ENCODE results near the gene TBC1D24.

The TBC1D24 gene

DNA sequence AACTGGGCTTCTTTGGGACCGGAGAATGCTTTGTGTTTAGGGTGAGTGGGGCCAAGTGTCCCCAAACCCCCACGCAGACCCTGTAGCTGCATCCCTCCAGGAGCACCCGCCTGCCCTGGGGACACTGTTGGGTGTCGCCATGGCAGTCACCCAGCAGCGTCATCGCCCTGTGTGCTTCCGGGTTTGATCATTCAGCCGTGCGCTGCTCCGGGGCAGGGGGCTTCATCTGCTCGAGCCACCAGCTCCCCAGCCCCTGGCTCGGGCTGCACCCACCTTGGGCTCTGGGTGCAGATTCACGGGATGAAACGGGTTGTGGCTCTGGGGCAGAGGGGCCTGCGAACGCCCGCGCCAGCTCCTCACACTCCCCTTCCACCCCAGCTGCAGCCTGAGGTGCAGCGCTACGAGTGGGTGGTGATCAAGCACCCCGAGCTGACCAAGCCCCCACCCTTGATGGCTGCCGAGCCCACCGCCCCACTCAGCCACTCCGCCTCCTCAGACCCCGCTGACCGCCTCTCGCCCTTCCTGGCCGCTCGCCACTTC is 25.0 kb downstream of the TBC1D24 start:
- no peak for DNase-seq

DNA sequence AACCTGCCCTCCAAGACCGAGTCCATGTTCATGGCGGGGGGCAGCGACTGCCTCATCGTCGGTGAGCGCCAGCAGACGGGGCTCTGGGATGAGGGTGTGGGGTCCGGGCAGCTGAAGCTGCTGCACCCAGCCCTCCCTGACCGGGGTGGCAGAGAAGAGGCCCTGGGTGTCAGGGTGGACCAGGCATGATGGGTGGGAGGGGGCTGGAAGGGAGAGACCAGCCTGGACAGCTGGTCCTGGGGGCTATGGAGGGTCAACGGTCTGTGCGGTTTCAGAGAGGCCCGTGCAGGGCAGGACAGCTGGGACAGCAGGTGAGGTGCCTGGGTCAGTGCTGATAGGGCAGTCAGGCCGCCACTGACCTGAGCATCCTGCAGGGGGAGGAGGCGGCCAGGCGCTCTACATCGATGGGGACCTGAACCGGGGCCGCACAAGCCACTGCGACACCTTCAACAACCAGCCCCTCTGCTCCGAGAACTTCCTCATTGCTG is 25.5 kb downstream of the TBC1D24 start:
- DNase-seq: no peak

DNA sequence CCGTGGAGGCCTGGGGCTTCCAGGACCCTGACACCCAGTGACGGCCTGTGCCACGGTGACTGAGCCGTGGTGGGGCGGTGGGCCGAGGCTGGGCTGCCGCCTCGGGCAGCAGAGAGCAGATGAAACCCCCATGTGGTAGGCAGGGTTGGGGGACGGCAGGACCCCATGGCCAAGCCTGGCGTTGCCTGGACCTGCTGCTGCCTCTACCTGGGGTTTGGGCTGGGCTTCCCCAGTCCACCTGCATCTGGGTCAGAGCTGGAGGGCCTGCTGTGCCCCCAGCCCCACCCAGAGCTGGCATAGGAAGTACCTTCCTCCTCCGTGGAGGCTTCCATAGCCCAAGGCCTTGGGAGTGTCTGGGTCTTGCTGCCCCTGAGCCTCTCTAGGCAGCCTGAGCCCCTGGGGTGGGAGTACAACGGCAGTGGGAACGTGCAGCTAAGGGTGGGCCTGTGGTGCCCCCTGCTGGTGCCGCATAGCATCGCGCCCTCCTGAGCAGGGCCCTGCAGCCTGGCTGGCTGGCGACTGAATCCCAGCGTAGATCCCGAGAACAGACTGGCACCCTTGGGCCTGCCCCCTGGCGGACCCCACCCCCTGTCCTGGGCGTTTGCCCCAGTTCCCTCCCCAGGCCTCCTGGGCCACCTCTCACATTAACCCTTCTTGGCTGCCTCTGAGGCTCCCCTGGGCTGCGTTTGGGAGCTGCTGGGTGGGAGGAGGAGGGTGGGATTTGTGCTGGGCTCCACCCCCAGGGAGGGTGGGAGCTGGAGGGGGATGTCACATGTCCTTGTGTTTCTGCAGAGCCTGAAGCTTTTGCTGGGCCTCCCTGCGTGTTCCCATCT is 26.2 kb downstream of the TBC1D24 start:
- peak in 13 of 14 donors; percentile 53 to 96 (median 82) for DNase-seq

DNA sequence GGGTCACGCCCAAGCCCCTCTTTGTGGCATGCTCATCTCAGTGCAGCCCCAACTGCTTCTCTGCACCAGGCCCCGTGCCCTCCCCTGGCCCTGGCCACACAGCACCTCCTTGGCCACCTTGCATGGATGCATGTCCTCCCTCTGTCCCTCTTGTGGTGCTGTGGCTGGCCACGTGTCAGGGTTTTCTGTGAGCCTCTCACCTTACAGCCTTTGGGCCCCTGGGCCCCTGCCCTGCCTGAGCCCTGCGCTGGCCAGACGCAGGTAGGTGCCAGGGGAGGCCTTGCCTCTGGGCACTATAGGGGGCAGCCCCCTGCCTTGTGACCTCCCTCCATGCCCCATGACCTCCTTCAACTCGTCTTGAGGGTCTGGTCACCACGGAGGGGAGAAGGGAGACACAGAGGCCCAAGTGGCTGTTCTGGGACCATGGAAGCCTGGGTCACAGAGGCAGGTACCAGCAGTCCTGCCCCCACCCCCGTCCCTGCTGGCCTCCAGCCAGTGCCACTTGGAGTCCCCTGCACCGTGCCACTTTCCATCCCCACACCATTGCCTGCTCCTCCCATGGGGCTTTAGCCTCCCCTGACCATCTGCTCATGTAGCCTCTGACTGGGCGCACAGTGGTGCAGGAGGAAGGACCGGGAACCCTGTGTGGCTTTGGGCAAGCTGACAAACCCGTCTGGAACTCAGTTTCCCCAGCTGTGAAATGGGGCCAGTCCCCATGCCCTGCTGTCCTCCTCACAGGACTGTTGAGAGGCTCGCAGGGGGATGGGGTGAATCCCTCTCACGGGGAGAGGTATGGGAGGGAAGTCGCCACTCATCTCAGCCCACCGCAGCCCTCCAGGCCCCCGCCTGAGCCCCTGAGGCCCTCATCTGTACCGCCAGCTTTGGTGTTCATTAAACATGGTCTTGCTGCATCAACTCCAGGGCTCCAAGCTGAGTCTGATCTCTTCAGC is 27.3 kb downstream of the TBC1D24 start:
- DNase-seq: no peak

DNA sequence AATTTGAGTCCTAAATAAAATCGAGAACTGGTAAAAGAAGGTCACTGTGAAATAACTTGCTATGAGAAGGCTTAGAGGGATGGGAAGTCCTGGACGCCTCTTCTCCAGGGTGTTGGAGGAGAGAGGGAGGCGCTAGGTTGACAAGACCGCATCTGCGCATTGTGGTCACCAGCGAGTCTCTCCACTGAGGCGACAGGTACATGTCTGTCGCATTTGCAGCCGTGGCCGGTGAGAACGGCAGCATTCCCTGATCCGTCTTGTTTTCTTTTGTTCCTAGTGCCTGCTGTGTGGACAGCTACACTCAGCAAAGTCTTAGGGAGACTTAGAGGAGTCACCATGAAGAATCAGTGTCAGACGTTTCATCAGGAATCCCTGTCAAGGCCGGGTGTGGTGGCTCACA is 30.8 kb downstream of the TBC1D24 start:
- no peak for DNase-seq

DNA sequence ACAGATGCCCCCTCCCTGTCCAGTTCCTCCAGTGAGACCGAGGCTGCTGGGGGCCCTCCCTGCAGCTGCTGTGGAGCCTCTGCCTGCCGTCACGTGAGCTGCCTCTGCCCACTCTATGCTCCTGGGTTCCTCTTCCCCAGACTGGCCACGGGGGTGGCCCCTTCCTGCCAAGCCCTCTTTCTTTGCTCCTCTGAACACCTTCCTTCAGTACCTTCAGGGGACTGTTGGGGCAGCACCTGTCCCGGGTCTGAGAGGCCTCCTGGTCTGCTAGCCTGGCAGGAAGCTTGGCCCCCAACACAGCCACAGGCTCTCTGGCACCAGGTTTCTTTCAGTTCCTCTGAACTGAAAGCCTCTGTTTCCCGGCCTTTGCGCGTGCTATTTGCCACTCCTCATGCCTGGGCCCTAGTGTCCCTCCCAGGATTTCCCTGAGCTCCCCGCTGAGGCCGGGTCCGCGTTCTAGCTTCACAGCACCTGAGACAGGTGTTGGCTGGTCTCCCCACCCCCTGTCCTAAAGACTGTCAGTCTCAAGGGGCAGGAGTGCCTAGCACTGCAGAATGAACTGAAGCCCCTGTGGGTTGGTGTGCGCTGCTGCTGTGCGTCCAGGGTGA is 32.2 kb downstream of the TBC1D24 start:
- DNase-seq: peak in 2 of 14 donors; percentile 38 to 46

DNA sequence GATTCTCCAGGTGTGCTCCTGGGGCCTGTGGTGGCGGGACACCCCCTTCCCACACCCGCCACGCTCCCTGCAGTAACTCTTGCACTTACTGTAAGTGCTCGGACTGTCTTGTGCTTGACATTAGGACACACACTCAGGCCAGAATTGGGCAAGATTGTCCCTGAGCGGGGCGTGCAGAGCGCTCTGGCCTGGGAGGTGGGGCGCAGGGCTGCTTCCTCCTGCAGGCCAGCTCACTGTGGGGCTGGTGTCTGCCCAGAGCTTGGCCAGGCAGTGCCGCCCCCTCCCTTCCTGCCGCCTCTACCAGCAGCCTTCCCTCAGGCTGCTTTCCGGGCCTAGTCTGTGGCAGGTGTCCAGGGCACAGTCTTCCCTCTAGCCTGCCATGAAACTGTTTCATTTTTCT is 32.7 kb downstream of the TBC1D24 start:
- peak in 2 of 14 donors; percentile 31 to 60 for DNase-seq

DNA sequence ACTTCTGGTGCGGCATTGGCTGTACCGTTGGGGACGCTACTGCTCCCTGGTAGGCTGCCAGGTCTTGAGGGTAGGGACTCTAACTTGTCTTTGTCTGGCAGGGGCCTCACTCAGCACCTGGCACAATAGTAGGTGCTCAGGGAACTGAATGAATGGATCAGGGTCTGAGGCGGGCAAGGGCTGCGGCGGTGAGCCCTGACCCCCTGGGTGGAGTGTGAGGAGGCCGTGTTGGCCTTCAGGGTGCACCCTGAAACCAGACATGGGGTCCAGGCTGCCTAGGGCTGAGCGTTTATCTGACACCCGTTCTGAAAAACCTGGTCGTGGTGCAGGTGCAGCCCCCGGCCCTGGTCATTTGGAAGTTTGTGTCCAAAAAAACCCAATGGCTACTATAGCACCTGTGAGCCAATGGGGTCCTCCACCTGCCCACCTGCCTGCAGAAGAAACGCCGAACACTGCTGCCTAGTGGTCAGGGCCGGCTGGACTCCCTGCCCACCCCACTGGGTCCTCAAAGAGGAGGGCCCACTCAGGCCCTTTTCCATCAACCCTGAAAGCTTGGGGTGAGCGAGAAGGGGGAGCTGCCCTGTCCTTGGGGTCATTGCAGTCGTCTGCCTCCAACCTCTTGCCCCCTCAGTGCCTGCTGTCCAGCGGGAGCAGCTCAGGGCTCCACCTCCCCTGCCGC is 33.9 kb downstream of the TBC1D24 start:
- no peak for DNase-seq

DNA sequence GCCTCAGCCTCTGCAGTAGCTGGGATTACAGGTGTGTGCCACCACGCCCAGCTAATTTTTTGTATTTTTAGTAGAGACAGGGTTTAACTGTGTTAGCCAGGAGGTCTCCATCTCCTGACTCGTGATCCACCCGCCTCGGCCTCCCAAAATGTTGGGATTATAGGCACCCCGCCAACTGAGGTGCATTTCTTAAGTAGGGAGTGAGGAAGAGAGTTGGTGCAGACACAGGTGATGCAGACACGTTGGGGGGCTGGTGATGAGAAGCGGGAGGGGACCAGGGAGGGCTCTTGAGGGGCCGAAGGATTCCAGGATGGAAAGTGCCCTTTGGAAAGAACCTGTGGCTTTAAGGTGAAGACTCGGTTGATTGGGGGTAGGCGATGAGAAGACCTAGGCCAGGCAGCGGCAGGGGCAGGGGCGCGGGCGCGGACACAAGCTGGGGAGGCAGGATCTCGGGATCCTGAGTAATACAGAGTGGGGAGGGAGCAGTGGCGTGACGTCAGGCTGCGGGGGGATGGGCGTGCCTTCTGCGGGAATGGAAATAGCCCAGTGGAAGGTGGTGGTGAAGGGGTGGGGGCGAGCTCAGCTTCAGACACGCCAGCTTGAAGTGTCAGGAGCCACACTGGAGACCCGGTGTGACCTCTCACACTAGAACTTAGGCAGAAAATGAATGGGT is 36.3 kb downstream of the TBC1D24 start:
- peak in 4 of 14 donors; percentile 14 to 68 (median 46) for DNase-seq

DNA sequence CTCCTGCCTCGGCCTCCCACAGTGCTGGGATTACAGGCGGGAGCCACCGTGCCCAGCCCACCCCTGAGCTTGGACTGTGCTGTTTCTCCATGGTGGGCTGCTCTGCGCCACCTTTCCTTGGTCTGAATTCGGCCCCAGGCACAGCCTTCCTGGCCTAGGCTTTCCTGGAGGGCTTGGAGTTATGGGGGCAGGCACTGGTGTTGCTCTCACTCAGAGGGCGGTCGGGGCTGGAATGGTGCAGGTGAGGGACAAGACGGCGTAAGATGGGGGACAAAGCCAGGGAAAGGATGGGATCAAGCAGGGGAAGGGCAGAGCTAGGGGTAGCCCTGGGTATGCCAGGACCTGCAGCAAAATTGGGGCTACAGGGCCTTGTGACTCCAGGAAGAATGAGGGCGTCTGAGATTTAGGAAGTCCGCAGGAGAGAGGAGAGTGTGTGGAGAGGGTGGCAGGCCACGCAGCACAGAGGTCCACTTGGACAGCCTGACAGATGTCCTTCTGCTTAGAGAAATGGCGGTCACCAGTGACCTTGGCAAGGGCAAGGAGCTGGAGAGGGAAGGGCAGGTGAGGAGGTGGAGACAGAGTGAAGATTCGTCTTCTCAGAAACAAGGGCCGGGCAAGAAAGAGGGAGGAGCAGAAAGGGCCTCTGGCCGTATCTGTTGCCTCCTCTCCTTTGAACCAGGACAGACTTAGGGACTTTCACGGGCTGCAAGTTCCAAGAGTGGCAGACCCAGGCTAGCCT is 37.2 kb downstream of the TBC1D24 start:
- no peak for DNase-seq

DNA sequence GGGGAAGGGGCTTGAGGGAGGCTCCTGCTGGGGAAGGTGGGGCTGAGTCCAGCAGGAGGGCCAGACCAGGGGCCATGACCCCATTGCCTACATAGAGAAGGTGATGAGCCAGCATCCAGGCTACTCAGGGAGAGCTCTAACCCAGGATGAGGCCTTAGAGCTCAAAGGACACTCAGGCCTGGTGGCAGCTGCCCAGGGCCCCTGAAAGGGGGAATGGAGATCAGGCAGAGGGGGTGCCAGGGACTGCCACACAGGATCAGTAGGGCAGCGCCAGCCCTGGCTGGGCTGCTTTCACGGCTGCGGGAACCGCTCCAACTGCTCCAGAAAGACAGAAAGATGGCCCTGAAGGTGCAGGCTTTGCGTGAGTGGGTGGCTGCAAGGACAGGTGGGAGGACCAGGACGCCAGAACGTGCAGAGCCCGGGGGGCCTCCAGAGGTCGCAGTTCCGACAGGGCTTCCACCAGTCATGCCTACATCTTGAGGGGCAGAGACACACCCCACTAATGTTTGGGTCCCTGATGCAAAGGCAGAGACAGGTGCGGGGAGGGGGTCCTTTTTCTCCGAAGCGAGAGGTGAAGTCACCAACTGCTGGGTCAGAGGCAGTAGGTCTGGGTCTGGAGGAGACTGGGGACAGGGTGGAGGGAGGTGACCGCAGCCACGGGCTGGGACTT is 37.9 kb downstream of the TBC1D24 start:
- peak in 1 of 14 donors; percentile 36 for DNase-seq

DNA sequence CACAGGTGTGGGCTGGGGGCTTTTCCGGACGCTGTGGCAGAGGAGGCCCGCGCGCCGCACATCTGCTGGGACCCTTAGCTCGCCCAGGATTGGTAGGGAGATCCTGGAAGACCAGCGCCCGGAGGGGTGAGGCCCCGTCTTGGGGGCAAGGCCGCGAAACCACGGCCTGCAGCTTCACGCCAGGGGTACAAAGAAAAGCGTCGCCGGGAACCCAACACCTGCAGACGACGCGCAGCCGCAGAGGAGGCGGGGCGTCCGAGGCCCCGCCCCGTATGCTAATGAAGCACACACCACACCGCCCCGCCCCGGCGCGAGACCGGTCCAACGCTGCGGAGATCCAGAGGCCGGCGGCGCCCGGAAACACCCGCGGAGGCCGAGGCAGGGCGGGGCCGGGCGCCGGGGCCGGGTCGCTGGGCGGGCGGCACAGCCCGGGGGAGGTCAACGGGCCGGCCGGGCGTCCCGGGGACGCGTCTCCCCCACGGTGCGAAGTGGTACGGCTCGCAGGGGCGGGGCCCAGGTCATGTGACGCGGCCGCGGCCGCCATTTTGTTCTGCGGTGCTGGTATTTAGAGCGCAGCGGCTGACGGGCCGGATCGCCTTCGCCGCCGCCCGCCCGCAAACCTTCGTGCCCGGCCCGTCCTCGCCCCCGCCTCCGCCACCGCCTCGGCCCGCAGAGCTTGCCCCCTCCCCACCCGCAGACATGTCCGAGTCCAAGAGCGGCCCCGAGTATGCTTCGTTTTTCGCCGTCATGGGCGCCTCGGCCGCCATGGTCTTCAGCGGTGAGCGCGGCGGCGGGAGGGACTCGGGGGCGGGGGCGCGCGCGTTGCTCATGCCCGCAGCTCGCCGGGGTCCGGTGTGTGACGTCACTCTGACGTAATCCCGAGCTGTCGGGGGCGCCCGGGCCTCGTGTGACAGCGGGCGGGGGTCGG is 38.7 kb downstream of the TBC1D24 start, which contains the start of gene ATP6V0C:
ATP6V0C (plus strand) TSS at position 548 of the 928 bp plus-strand sequence; CDS start at position 700, 152 bp downstream.
- DNase-seq: peak in 13 of 14 donors; percentile 78 to 98 (median 93)

DNA sequence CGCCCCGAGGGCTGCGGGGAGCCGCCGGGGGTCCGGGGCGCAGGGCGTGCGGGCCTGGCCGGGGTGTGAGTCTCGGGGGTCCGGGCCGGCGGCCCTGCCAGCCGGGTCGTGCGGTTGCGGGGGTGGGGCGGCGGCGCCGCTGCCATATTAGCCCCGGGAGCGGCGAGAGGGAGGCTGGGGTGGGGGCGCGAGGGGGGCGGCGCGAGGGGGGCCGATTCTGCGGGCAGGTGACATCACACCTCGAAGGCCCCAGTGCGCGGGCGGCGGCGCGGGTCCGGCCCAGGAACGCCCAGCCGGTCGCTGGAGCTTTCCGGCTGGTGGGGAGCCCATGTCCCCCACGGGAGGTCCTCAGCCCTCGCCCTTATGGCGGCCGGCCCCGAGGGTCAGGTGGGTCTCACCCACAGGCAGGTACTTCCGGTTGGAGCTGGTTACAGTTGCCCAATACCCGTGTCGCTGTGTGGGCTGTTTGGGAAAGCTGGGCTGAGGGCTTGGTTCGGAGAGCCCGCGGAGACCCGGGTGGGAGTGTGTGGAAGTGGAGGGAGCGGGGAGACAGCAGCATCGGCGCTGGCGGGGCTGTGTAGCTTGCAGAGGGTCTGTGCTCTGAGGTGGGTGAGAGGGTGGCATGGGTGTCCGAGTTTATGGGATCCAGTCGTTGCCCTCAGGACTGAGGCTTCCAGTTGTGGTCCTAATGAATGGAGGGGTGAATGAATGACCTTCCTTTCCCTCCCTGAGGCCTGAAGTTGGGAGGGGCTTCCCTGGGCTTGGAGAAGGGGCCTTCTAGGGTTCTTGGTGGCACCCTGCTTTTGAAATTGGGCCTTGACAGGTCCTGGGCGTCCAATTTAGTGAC is 39.6 kb downstream of the TBC1D24 start:
- no peak for DNase-seq

DNA sequence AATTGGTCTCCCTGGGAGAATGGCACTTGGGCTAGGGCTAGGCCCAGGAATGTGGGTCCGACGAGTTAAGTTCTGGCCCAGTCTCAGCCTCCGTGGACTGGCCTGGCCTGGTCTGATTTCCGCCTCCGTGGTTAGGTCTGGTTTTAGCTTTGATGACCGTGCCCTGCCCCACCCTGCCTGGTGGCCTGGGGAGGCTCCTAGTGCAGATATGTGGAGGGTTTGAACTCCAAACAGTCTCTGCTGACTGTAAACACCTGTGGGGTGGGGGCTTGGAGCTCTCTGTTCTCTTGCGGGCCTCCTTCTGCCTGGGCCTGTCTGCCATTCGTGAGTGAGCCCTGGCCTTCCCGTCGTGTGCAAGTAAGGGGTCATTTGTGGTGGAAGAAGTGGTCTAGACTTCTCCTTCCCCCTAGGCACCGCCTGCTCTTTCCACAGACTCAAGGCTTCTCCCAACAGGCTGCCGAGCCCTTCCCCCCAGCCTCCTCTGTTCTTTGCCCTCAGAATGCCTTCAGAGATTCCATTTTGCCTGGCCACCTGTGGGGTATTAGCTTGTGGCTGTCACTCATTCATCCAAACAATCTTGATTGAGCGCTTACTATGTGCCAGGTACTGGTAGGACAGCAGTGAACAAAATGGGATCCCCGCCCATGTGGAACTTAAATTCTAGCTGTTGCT is 40.4 kb downstream of the TBC1D24 start:
- DNase-seq: no peak

DNA sequence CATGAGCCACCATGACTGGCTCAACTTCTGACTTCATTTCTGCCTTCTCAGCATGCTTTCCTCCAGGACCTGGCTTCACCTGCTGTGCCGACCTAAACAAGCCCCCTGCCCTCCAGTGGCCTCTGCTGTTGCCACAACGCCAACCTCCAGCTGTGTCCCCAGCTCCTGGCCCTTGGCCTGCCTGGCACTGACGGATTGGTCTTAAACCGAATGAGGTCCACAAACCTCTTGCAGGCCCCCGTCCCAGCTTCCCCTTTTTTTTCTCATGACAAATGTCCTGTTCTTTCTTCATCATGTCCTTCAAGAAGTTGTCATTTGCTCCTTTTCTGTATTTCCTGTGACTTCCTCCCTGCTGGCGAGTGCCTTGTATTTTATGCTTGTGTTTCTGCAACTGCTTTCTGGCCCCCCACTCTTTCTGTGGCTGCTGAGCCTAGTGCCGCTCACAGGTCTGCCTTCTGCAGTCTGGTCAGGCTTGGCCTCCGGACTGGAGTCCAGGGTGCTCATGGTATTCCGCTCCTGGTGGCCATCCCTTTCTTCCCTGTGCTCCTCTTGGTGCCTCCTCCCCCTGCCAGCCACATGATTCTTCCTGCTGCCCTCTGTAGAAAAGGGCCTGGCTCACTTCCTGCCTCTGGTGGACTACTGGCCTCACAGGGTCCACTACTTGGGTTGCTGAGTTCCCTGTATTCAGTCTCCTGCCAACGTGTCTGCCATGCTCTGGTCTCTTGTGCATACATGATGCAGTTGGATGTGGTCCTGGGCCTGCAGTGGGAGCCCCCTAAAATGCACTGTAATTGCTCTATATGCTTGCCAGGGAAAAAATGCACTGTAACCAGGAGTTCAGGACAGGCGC is 41.7 kb downstream of the TBC1D24 start:
- DNase-seq: peak in 5 of 14 donors; percentile 14 to 45 (median 35)
